Right renal cortex interstitium (tissue), 3 donors: ENCODE results near the gene ACAP1. TPM values are rescaled to one million over a fixed set of nuclear protein-coding genes. Genes with fewer than 3 reads are reported as not detected.
A peak's percentile ranks its signal among the peaks of the same experiment; 100 is the strongest.
"Not testable (repeated sequence)": the region's sequence is repeated elsewhere in the genome, so short reads cannot be mapped to it uniquely, and the experiment has no call there.

Source experiments
- DNase-seq, 3 donors: peaks; one replicate each; pipeline ENCODE4 v3.0.0-alpha.2; 2013; ENCODE audit warnings: low read depth in 3 of 3, low spot score in 2 of 3
- polyA plus RNA-seq, 3 donors: library from polyadenylated mRNA; unstranded; fragments of 120-200 nt; gene quantifications; one replicate each; pipeline ENCODE4 v1.2.1, GENCODE V29; 2013; ENCODE audit not compliant: insufficient read length in 3 of 3

The ACAP1 gene
- polyA plus RNA-seq, 3 donors, result 4.6 to 6.0 (median 5.7) TPM

GRCh38 chr17:7327056-7327455 is 9.3 kb upstream of the ACAP1 start:
- no peak for DNase-seq

DNA sequence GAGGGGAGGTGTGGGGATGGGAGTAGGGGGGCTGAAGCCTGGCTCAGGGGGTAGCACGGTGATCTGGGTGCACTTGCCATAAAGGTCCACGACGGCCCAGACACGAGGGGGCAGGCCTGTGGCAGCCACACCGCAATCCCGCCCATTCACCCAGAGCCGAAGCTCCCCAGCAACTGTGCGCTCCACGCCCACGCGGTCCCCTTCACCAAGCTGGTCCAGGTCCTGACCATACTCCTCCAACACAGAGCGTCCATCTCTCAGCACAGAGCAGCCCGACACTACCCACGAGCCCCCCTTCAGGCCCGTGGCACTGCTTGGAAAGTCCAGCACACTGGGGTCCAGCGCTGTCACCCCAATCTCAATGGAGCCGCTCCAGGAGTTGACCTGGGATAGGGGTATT is 8.8 kb upstream of the ACAP1 start:
- no peak for DNase-seq

DNA sequence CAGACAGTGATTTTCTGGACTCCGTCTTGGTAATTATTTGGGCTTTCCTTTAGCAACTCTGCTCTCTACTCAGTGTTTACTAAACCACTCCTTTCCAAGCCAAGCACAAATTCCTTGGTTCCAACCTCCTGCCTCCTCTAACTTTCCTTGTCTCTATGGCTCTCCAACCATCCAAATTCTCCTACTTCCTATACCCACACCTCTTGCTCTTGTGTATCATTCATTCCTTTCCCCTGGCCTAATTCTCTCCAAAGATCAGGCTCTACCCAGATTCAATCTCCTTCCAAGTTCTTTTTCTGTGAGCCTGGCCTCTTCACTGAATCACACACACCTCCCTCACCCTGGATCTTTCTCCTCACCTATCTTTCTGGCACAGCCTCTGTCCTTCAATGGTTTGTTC is 8.3 kb upstream of the ACAP1 start:
- no peak for DNase-seq

DNA sequence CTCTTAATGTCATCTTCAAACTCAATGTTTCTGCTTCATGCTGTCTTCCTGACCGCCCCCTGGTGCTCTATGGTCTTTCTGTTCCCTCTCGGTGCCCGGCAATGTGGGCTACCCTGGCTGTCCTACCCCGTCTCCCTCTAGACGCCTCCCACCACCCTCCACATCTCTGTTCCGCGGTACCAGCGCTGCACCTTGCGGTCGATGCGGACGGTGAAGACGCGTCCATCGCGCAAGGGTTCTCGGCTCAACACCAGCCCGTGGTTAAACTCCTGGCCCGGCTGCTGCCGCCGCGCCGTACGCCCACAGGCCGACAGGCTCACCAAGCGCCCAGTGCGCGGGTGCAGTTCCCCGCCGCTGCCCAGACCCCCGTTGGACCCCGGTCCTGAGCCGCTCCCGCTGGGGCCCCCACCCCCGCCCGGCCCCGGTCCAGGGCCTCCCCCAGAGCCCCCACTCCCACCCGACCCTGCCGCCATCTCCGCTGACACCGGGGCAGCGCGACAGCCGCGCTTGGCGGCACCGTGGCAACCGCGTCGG is 7.4 kb upstream of the ACAP1 start, which contains the start of gene NEURL4:
NEURL4 (minus strand) TSS at position 496 of the 534 bp plus-strand sequence; CDS start at position 473, 23 bp downstream.
- DNase-seq, result no peak

- DNase-seq, result peak; percentile 95 to 98 (median 98)
Observed at GRCh38 chr17:7329374-7329996, 6.8 kb upstream of the ACAP1 start.

DNA sequence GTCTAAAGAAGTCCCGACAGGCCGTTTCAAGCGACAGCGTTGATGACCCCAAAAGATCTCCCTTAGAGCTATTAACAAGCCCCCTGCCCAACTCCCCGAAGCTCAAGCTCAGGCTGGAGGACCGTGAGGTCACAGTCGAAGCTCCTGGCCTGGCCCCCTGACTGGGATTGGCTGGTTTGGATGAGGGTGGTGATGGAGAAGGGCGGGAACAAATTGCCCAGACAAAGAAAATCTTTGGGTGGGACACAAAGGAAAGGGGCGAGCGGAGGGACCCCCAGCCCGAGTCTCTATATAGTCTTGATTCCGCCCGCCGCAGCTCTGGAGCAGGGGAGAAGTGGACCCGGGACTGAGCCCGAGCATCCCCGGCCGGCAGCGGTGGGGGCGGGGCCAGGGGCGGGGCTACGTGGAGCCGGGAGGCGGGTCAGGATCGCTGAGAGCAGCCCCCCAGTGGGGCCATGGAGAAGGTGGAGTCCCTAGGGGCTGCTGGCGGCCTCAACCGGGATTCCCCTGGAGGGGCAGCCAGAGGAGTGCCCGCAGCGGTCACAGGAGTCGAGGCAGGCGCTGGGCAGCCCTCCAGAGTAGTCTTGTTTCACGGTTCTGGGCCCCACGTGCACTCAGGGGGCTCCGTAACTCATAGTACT is 6.2 kb upstream of the ACAP1 start:
- DNase-seq, result no peak

- no peak for DNase-seq
Observed at GRCh38 chr17:7330638-7331015, 5.7 kb upstream of the ACAP1 start.

DNA sequence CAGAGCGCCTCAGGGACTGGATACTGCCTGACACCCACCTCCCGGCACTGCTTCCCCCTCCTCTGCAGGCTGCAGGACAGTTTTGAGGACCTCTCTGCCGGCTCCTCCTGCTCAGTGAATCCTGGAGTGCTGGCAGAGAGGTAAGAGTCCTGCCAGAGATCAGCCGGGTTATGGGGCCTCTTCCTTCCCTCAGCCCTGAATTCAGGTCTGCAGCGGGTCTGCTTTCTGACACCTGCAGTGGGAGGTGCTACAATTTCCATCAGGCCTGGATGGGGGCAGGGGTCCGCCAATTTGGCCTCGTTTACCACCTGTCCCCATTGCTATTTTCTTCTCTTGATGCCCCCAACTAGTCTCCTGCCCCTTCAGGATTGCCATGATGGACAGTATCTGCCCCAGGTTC is 4.2 kb upstream of the ACAP1 start:
- no peak for DNase-seq

DNA sequence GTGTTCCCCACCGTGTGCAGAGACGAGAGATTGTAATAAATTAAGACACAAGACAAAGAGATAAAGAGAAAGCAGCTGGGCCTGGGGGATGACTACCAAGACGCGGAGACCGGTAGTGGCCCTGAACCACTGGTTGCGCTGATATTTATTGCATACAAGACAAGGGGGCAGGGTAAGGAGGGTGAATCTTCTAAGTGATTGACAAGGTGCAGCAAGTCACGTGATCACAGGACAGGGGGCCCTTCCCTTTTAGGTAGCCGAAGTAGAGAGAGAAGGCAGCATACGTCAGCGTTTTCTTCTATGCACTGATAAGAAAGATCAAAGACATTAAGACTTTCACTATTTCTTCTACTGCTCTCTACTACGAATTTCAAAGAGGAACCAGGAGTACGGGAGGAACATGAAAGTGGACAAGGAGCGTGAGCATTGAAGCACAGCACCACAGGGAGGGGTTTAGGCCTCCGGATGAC is 3.7 kb upstream of the ACAP1 start:
- DNase-seq, result not testable (repeated sequence)

GRCh38 chr17:7334938-7335538 is 1.3 kb upstream of the ACAP1 start:
- no peak for DNase-seq

- DNase-seq, result not testable (repeated sequence)
Observed at GRCh38 chr17:7335765-7336164, 564 bp upstream of the ACAP1 start.

- DNase-seq, result not testable (repeated sequence)
Observed at GRCh38 chr17:7337600-7337999, 1.3 kb downstream of the ACAP1 start.

GRCh38 chr17:7340179-7340578 is 3.9 kb downstream of the ACAP1 start:
- DNase-seq, result no peak

DNA sequence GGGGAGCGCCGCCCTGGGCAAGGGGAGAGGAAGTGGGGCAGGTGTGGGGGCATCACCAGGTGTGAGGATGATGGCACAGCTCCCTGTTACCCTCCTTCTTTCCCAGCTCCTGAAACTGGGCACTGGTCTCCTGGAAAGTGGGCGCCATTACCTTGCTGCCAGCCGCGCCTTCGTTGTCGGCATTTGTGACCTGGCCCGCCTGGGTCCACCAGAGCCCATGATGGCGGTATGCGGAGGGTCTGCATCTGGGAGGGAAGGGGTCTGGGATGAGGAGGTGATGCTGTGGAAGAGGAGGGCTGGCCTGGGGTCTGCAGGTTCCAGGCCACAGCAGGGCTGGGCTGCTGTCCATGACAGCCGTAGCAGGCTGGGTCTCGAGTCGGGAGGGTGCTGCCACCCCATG is 5.5 kb downstream of the ACAP1 start:
- DNase-seq, result no peak

- DNase-seq, result no peak
Observed at GRCh38 chr17:7343250-7343649, 6.9 kb downstream of the ACAP1 start.

DNA sequence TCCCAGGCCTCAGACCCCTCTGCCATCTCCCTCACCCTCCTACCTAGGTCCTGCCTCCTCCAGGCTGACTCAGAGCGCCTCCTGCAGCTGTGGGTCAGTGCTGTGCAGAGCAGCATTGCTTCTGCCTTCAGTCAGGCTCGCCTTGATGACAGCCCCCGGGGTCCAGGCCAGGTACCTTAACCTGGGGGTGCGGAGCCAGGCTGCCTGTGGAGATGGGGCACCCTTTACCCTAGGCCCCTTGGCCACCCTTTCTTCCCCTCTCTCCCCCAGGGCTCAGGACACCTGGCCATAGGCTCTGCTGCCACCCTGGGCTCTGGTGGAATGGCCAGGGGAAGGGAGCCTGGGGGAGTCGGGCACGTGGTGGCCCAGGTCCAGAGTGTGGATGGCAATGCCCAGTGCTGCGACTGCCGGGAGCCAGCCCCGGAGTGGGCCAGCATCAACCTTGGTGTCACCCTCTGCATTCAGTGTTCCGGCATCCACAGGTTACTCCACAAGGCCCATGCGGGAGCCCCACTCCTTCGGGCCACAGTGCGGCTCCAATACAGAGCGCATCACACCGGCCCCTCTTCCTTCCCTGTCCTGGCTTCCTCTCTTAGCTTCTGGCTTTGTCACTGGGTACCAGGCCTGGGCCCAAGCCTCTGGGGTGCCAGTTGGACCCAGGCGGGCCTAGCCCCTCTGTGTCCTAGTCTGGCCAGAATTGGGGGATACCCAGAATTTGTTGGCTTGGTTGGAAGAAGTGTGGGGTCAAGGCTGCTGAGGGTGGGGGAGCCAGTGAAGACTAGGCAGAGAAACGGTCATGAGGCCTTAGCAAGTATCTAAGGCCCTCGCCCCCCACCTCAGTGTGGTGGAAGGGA is 10.7 kb downstream of the ACAP1 start:
- DNase-seq, result no peak

GRCh38 chr17:7347630-7348477 is 11.5 kb downstream of the ACAP1 start:
- DNase-seq, result no peak

DNA sequence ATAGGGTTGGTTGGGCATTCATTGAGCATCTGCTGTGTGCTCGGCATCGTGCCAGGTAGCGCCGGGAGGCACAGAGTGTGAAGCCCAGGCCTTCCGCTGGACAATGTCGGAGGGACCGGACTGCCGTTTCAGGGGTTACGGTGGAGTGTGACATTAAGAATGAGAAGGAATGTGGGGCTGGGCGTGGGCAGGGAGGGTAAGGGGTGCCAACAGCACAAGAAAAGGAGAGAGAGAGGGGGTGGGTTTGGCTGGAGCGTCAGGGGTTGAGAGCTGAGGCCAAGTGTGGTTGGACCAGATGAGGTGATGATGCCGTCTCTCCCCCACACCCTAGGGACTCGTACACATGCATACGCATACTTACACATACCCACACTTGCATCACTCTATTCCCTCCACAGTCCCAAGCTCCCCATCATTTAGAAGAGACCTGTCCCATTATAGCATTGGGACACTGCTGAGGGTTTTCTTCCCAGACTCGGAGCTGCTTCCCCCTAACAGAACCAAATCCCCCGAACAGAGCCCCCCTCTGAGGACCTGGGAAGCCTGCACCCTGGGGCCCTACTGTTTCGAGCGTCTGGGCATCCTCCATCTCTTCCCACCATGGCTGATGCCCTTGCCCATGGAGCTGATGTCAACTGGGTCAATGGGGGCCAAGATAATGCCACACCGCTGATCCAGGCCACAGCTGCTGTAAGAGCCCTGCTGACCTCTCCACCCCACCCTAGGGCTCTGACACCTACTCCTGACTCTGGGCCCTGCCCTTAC is 12.3 kb downstream of the ACAP1 start:
- no peak for DNase-seq
